Hepatocyte (in vitro differentiated cells): ENCODE results near the gene CCM2.

Experiments used
- CTCF ChIP-seq: fragments of 200-600 bp; sonication (generic); IDR thresholded peaks from 2 replicates; pipeline ENCODE4 v1.5.1; 2016; ENCODE audit warnings: antibody characterized with exemption, mild to moderate bottlenecking; ENCODE audit not compliant: poor library complexity
- EZH2 ChIP-seq: fragments of 200-600 bp; sonication (generic); IDR thresholded peaks from 2 replicates; pipeline ENCODE4 v1.6.1; 2016; ENCODE audit warnings: antibody characterized with exemption, mild to moderate bottlenecking, borderline replicate concordance
- EZH2phosphoT487 ChIP-seq: fragments of 200-600 bp; sonication (generic); IDR thresholded peaks from one replicate; pipeline ENCODE4 v1.6.1; 2018; ENCODE audit warnings: antibody characterized with exemption, mild to moderate bottlenecking, low read depth, moderate library complexity; ENCODE audit not compliant: unreplicated experiment, severe bottlenecking

- TF ChIP-seq EZH2: no peak
- no peak for TF ChIP-seq CTCF
- TF ChIP-seq EZH2phosphoT487: no peak
These were observed 78.2 kb downstream of the CCM2 start for GRCh38 chr7:45078125-45078681.
